ENCODE results near the gene HS3ST4. TPM values are rescaled to one million over a fixed set of nuclear protein-coding genes. Genes with fewer than 3 reads are reported as not detected.

The HS3ST4 gene
- total RNA-seq, 1 donor from 2014 or later = 1.1 TPM

GRCh38 chr16:25950586-25951281 is 259.0 kb downstream of the HS3ST4 start:
- Mint-ChIP-seq H3K4me3 (ENCODE audit: unreplicated experiment) (no peak overlapping the region), H3K27ac (ENCODE audit: unreplicated experiment) (no peak overlapping the region), H3K36me3 (ENCODE audit: unreplicated experiment) (peaks cover 6% of the 10 kb centered on the region), H3K27me3 (ENCODE audit: unreplicated experiment) (no peaks in the 10 kb centered on the region), H3K4me1 (ENCODE audit: low read depth, unreplicated experiment) (no peaks in the 10 kb centered on the region), H3K9me3 (ENCODE audit: unreplicated experiment) (no peaks in the 10 kb centered on the region)
- TF ChIP-seq, protein P1, sequence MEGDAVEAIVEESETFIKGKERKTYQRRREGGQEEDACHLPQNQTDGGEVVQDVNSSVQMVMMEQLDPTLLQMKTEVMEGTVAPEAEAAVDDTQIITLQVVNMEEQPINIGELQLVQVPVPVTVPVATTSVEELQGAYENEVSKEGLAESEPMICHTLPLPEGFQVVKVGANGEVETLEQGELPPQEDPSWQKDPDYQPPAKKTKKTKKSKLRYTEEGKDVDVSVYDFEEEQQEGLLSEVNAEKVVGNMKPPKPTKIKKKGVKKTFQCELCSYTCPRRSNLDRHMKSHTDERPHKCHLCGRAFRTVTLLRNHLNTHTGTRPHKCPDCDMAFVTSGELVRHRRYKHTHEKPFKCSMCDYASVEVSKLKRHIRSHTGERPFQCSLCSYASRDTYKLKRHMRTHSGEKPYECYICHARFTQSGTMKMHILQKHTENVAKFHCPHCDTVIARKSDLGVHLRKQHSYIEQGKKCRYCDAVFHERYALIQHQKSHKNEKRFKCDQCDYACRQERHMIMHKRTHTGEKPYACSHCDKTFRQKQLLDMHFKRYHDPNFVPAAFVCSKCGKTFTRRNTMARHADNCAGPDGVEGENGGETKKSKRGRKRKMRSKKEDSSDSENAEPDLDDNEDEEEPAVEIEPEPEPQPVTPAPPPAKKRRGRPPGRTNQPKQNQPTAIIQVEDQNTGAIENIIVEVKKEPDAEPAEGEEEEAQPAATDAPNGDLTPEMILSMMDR (IDR thresholded peaks at IDR 0.05; ENCODE audit: partially characterized antibody, unreplicated experiment) = no peak
- DNase-seq = no peak

DNA sequence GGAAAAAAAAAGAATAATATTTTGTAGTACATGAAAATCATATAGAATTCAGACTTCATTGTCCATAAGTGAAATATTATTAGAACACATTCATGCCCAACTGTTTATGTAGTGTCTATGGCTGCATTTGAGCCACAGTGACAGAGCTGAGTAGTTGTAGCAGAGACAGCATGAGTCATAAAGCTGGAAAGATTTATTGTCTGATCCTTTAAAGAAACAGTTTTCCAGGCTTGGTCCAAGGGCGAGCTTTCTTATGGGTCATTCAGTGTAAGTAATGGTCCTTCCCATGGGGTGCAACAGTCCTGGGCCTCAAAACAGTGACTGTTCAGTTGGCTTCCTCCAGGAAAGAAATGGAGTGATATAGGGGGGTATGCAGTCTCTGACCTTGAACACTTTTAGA is 260.2 kb downstream of the HS3ST4 start:
- Mint-ChIP-seq H3K27me3 (ENCODE audit: unreplicated experiment) (no peaks in the 10 kb centered on the region), H3K9me3 (ENCODE audit: unreplicated experiment) (no peaks in the 10 kb centered on the region), H3K27ac (ENCODE audit: unreplicated experiment) (no peak overlapping the region), H3K4me3 (ENCODE audit: unreplicated experiment) (no peak overlapping the region), H3K36me3 (ENCODE audit: unreplicated experiment) (no peaks in the 10 kb centered on the region), H3K4me1 (ENCODE audit: low read depth, unreplicated experiment) (no peaks in the 10 kb centered on the region)
- no peak for DNase-seq
- TF ChIP-seq, protein P1 (IDR thresholded peaks at IDR 0.05; ENCODE audit: partially characterized antibody, unreplicated experiment) = no peak

GRCh38 chr16:25952983-25953382 is 261.2 kb downstream of the HS3ST4 start:
- Mint-ChIP-seq H3K36me3 (ENCODE audit: unreplicated experiment) (no peaks in the 10 kb centered on the region), H3K4me1 (ENCODE audit: low read depth, unreplicated experiment) (no peaks in the 10 kb centered on the region), H3K27ac (ENCODE audit: unreplicated experiment) (no peak overlapping the region), H3K27me3 (ENCODE audit: unreplicated experiment) (no peaks in the 10 kb centered on the region), H3K4me3 (ENCODE audit: unreplicated experiment) (no peak overlapping the region), H3K9me3 (ENCODE audit: unreplicated experiment) (no peaks in the 10 kb centered on the region)
- DNase-seq = no peak
- TF ChIP-seq, protein P1 (IDR thresholded peaks at IDR 0.05; ENCODE audit: partially characterized antibody, unreplicated experiment) = no peak

DNA sequence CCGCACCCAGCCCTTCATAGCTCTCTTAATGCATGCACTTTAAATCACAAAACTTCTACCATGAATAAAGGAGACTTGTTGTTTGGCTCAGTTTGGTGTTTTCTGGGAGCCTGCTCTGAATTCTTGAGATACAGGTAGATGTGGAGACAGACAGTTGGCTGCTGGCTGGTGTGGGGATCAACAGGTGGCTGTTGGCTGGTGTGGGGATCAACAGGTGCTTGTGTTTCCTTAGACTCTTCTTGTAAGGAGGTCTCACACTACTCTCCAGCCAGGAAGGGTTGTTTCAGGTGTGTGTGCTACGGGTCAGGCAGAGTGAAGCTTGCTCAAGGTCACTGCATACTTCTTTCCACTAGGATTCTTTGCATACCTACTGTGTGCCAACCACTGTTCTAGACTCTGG is 265.9 kb downstream of the HS3ST4 start:
- no peaks in the 10 kb centered on the region for H3K4me1 Mint-ChIP-seq (ENCODE audit: low read depth, unreplicated experiment)
- no peaks in the 10 kb centered on the region for H3K27me3 Mint-ChIP-seq (ENCODE audit: unreplicated experiment)
- H3K4me3 Mint-ChIP-seq (ENCODE audit: unreplicated experiment) = no peak overlapping the region
- H3K9me3 Mint-ChIP-seq (ENCODE audit: unreplicated experiment) = peaks cover 1% of the 10 kb centered on the region
- no peak overlapping the region for H3K27ac Mint-ChIP-seq (ENCODE audit: unreplicated experiment)
- peaks cover 10% of the 10 kb centered on the region for H3K36me3 Mint-ChIP-seq (ENCODE audit: unreplicated experiment)
- TF ChIP-seq, protein P1 (IDR thresholded peaks at IDR 0.05; ENCODE audit: partially characterized antibody, unreplicated experiment) = no peak
- no peak for DNase-seq

GRCh38 chr16:25959221-25959620 is 267.5 kb downstream of the HS3ST4 start:
- Mint-ChIP-seq H3K9me3 (ENCODE audit: unreplicated experiment) (peaks cover 1% of the 10 kb centered on the region), H3K4me1 (ENCODE audit: low read depth, unreplicated experiment) (no peaks in the 10 kb centered on the region), H3K27me3 (ENCODE audit: unreplicated experiment) (no peaks in the 10 kb centered on the region), H3K36me3 (ENCODE audit: unreplicated experiment) (peaks cover 10% of the 10 kb centered on the region), H3K27ac (ENCODE audit: unreplicated experiment) (no peak overlapping the region), H3K4me3 (ENCODE audit: unreplicated experiment) (no peak overlapping the region)
- TF ChIP-seq, protein P1 (IDR thresholded peaks at IDR 0.05; ENCODE audit: partially characterized antibody, unreplicated experiment) = no peak
- DNase-seq = no peak

All from glutamatergic neuron (in vitro differentiated cells).